ENCODE measurements around the gene ZFP36L1.
A peak's percentile ranks its signal among the peaks of the same experiment; 100 is the strongest.

The ZFP36L1 gene

GRCh38 chr14:68820999-68821683 is 28.3 kb upstream of the ZFP36L1 start:
- Mint-ChIP-seq H3K27ac (peak overlapping the region; percentile 73), H3K36me3 (no peaks in the 10 kb centered on the region), H3K9me3 (no peaks in the 10 kb centered on the region), H3K4me3 (peak overlapping the region; percentile 54), H3K4me1 (peaks cover 63% of the 10 kb centered on the region)
- ATAC-seq: peak; percentile 29
- no peak for DNase-seq (ENCODE audit: low spot score in 2 of 2)

GRCh38 chr14:68820536-68820935 is 27.7 kb upstream of the ZFP36L1 start:
- no peak for ATAC-seq
- H3K4me3 Mint-ChIP-seq: peak overlapping the region; percentile 54
- no peaks in the 10 kb centered on the region for H3K9me3 Mint-ChIP-seq
- peak overlapping the region; percentile 73 for H3K27ac Mint-ChIP-seq
- H3K4me1 Mint-ChIP-seq: peaks cover 68% of the 10 kb centered on the region
- H3K36me3 Mint-ChIP-seq: no peaks in the 10 kb centered on the region
- no peak for DNase-seq (ENCODE audit: low spot score in 2 of 2)

GRCh38 chr14:68820119-68820518 is 27.3 kb upstream of the ZFP36L1 start:
- Mint-ChIP-seq H3K4me1 (peaks cover 72% of the 10 kb centered on the region), H3K4me3 (peak overlapping the region; percentile 54), H3K9me3 (no peaks in the 10 kb centered on the region), H3K27ac (peak overlapping the region; percentile 73), H3K36me3 (no peaks in the 10 kb centered on the region)
- no peak for ATAC-seq
- DNase-seq (ENCODE audit: low spot score in 2 of 2): no peak

GRCh38 chr14:68819260-68819691 is 26.4 kb upstream of the ZFP36L1 start:
- H3K36me3 Mint-ChIP-seq: no peaks in the 10 kb centered on the region
- DNase-seq (ENCODE audit: low spot score in 2 of 2) (no peak), ATAC-seq (no peak)
- H3K4me1 Mint-ChIP-seq: peaks cover 75% of the 10 kb centered on the region
- peak overlapping the region; percentile 54 for H3K4me3 Mint-ChIP-seq
- no peaks in the 10 kb centered on the region for H3K9me3 Mint-ChIP-seq
- peak overlapping the region; percentile 73 for H3K27ac Mint-ChIP-seq

GRCh38 chr14:68817506-68818212 is 24.8 kb upstream of the ZFP36L1 start:
- DNase-seq (ENCODE audit: low spot score in 2 of 2) (no peak), ATAC-seq (no peak)
- Mint-ChIP-seq H3K36me3 (no peaks in the 10 kb centered on the region), H3K4me1 (peaks cover 79% of the 10 kb centered on the region), H3K4me3 (peak overlapping the region; percentile 76), H3K27ac (peak overlapping the region; percentile 93), H3K9me3 (no peaks in the 10 kb centered on the region)

- no peak for DNase-seq (ENCODE audit: low spot score in 2 of 2)
- peak overlapping the region; percentile 93 for H3K27ac Mint-ChIP-seq
- ATAC-seq: no peak
- no peaks in the 10 kb centered on the region for H3K9me3 Mint-ChIP-seq
- H3K36me3 Mint-ChIP-seq: no peaks in the 10 kb centered on the region
- peaks cover 77% of the 10 kb centered on the region for H3K4me1 Mint-ChIP-seq
- H3K4me3 Mint-ChIP-seq: peak overlapping the region; percentile 76
Observed at GRCh38 chr14:68816943-68817430, 24.1 kb upstream of the ZFP36L1 start.

- ATAC-seq: peak; percentile 86
- H3K4me1 Mint-ChIP-seq: peaks cover 77% of the 10 kb centered on the region
- peak overlapping the region; percentile 76 for H3K4me3 Mint-ChIP-seq
- H3K27ac Mint-ChIP-seq: peak overlapping the region; percentile 93
- H3K36me3 Mint-ChIP-seq: no peaks in the 10 kb centered on the region
- H3K9me3 Mint-ChIP-seq: no peaks in the 10 kb centered on the region
- DNase-seq (ENCODE audit: low spot score in 2 of 2): peak; percentile 98
Observed at GRCh38 chr14:68816183-68816942, 23.5 kb upstream of the ZFP36L1 start.

- DNase-seq (ENCODE audit: low spot score in 2 of 2) (no peak), ATAC-seq (peak; percentile 14)
- H3K36me3 Mint-ChIP-seq: no peaks in the 10 kb centered on the region
- no peaks in the 10 kb centered on the region for H3K9me3 Mint-ChIP-seq
- peaks cover 77% of the 10 kb centered on the region for H3K4me1 Mint-ChIP-seq
- H3K27ac Mint-ChIP-seq: peak overlapping the region; percentile 93
- peak overlapping the region; percentile 76 for H3K4me3 Mint-ChIP-seq
Observed at GRCh38 chr14:68815298-68816182, 22.7 kb upstream of the ZFP36L1 start.

GRCh38 chr14:68814539-68815297 is 21.9 kb upstream of the ZFP36L1 start:
- H3K36me3 Mint-ChIP-seq: no peaks in the 10 kb centered on the region
- ATAC-seq: peak; percentile 4
- H3K27ac Mint-ChIP-seq: peak overlapping the region; percentile 93
- H3K4me3 Mint-ChIP-seq: peak overlapping the region; percentile 76
- H3K9me3 Mint-ChIP-seq: no peaks in the 10 kb centered on the region
- H3K4me1 Mint-ChIP-seq: peaks cover 74% of the 10 kb centered on the region
- DNase-seq (ENCODE audit: low spot score in 2 of 2): peak in 1 of 2 donors; percentile 65

GRCh38 chr14:68814238-68814538 is 21.3 kb upstream of the ZFP36L1 start:
- Mint-ChIP-seq H3K27ac (peak overlapping the region; percentile 93), H3K9me3 (no peaks in the 10 kb centered on the region), H3K36me3 (no peaks in the 10 kb centered on the region), H3K4me3 (peak overlapping the region; percentile 76), H3K4me1 (peaks cover 71% of the 10 kb centered on the region)
- DNase-seq (ENCODE audit: low spot score in 2 of 2): no peak
- ATAC-seq: no peak

- Mint-ChIP-seq H3K27ac (peak overlapping the region; percentile 93), H3K9me3 (no peaks in the 10 kb centered on the region), H3K4me1 (peaks cover 72% of the 10 kb centered on the region), H3K4me3 (peak overlapping the region; percentile 76), H3K36me3 (no peaks in the 10 kb centered on the region)
- ATAC-seq (no peak), DNase-seq (ENCODE audit: low spot score in 2 of 2) (peak in 1 of 2 donors; percentile 50)
Observed at GRCh38 chr14:68813318-68813838, 20.5 kb upstream of the ZFP36L1 start.

- Mint-ChIP-seq H3K27ac (peak overlapping the region; percentile 79), H3K9me3 (no peaks in the 10 kb centered on the region), H3K36me3 (no peaks in the 10 kb centered on the region), H3K4me3 (no peak overlapping the region), H3K4me1 (peaks cover 64% of the 10 kb centered on the region)
- DNase-seq (ENCODE audit: low spot score in 2 of 2): no peak
- ATAC-seq: no peak
Observed at GRCh38 chr14:68811171-68811570, 18.3 kb upstream of the ZFP36L1 start.

GRCh38 chr14:68810173-68811153 is 17.6 kb upstream of the ZFP36L1 start:
- Mint-ChIP-seq H3K36me3 (no peaks in the 10 kb centered on the region), H3K4me1 (peaks cover 59% of the 10 kb centered on the region), H3K4me3 (no peak overlapping the region), H3K27ac (no peak overlapping the region), H3K9me3 (no peaks in the 10 kb centered on the region)
- DNase-seq (ENCODE audit: low spot score in 2 of 2) (no peak), ATAC-seq (peak; percentile 64)
